ENCODE data around the gene SPATA13.
A peak's percentile ranks its signal among the peaks of the same experiment; 100 is the strongest.
"Not testable (repeated sequence)": the region's sequence is repeated elsewhere in the genome, so short reads cannot be mapped to it uniquely, and the experiment has no call there.

The SPATA13 gene

DNA sequence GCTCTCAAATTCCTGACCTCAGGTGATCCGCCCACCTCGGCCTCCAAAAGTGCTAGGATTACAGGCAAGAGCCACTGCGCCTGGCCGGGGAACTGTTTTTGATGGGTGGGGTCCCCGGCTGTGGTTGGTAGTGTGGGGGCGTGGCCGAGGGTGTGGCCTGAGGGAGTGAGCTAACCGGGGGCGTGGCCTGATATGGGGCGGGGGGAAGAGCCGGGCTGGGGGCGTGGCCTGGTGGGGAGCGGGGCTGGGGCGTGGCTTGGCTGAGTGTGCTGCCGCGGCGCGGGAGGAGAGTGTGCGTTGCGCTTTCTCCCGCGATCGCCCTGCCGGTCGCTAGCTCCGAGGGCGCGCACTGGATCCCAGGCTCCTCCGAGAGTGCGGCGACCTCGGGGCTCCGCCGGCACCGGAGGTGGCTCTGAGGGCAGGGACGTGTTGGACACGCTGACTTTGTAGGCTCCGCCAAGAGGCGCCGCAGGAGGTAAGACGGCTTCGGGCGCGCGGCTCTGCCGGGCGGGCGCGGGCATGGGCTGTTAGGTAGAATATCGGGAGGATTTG lies at the start of gene SPATA13:
Gene SPATA13, plus strand, starts transcription at position 263 of the 552 bp plus-strand sequence. CDS start 62,210 bp downstream, outside the sequence.
- DNase-seq = peak in 1 of 2 experiments; percentile 21

DNA sequence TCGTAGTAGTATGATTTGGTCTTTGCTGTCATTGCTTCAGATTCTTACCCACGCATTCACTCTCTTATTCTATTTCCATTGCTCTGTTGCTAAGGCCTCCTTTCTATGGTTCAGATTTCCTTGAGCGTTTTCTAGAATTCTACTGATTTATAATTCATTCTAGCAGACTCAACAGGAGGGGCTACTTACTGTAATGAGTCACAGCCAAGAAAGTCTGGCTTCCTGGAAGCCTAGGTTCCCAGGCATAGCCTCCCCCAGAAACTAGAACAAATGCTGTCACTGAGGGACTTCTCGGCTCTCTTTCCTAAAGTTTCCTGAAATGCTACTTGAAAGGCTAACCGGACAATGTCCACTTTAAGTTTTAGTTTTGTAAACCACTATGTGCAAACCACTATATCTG lies 47.7 kb upstream of the SPATA13 start:
- DNase-seq = no peak

- DNase-seq = no peak
Measured at GRCh38 chr13:24115671-24116070, 44.8 kb upstream of the SPATA13 start.

- no peak for DNase-seq
Measured at GRCh38 chr13:24116131-24116530, 44.4 kb upstream of the SPATA13 start.

- DNase-seq = no peak
Measured at GRCh38 chr13:24118576-24118975, 41.9 kb upstream of the SPATA13 start.

DNA sequence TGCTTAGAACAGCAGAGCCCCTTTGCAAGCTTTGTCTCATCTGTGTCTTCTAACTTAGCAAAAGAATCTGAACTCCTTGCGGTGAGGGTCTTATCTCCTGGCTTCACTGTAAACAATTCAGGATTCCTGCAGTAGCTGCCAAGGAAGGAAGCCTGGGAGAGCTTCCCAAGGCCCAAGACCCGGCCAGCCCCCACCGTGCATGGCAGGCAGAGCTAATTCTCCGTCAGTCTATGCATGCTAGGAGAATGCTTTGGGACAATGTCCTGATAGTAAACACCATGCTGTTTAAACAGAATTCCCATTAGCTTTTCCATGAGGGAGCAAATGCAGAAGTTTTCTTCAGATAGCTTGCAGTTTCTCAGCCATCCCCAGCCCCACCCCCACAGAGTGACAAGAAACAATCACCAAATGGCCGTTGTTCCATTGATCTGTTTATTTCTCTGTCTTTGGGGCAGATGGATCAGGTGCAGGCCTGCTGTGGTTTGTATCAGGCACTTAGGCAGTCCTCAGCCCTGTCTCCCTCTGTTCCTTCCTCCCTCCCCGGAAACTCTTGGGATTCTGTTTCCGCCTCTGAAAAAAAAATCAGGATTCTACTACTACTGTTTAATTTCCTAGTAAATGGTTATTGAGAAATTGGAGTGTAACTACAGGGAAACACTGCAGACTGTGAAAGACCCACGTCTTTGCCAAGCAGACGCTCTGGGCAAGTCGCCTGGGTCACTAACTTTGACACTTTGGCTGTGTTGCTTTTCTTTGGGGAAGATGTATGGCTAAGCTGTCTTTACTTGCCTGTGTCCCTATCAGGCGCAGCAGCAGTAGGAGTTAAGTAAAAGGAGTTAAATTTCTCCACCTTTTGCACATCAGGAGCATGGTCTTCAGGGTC lies 40.7 kb upstream of the SPATA13 start:
- no peak for DNase-seq

- DNase-seq = not testable (repeated sequence)
Measured at GRCh38 chr13:24122045-24122444, 38.5 kb upstream of the SPATA13 start.

GRCh38 chr13:24122569-24122968 lies 38.0 kb upstream of the SPATA13 start:
- DNase-seq = no peak

DNA sequence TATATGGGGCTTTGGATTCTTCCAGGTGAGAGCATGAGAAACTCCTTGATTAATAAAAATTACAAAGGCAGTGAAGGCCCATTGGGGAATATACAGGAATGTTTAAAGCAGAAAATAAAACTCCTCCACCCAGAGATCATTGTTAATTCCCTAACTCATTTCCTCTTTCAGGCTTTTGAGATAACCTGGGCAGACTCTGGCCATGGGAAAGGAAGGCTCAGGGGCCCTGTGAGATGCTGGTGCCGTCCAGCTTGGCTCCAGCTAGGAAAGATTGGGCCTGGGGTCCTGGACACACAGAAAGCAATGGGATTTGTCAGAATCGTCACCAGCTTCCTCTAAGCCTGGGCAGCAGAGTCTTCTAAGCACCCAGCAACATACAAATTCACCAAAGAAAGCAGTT lies 36.8 kb upstream of the SPATA13 start:
- DNase-seq = no peak

DNA sequence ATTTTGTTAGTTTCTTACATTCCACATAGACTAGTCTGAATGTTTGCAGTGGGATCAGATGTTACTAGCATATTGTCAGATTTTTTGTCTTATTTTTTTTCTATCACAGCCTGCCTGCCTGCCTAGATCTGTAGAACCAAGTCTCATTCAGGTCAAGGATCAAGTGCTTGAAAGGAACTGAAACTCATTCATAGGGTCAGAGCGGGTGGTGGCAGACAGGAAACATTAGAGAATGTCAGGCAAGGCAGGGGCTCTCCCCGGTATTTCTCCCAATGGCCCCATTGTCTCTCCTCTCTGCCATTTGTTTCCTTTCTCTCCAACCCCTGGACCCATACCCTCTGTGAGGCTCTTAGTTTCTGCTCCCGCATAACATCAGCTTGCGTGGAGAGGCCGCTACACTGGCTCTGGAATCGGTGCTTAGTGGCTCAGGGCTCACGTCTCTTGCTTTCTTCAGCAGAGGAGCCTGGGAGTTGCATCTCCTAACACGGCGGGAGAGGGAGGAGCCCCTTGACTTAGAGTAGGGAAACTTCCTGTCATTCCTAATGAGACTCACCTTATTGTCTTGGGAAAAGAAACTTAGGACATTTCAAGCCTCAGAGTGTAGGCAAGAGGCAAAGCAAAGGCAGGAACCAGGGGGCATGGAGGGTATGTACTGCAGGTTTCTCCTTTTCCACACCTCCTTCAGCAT lies 35.6 kb upstream of the SPATA13 start:
- DNase-seq = no peak

DNA sequence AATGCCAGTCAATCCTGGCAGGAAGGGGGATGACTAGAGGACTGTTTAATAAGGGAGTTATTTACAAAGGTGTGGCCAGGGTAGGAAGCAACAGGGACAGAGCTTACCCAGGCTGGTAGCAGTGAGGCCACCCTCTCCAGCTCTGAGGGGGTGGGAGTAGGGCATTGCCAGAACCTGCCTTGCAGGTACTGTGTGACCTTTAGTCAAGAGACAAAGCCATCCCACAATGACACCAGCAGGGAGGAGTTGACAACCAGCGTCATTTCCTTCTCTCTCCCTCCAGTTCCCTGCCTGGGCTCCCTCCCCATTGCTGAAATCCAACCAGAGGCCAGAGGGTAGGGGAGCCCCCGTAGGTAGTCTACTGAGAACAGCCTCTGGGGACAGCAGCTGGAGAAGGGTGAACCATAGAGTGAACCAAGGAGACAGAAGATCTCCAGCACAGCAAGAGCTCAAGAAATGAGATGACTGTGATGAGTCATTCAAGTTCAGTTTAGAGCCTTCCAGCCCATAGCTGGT lies 33.3 kb upstream of the SPATA13 start:
- no peak for DNase-seq

DNA sequence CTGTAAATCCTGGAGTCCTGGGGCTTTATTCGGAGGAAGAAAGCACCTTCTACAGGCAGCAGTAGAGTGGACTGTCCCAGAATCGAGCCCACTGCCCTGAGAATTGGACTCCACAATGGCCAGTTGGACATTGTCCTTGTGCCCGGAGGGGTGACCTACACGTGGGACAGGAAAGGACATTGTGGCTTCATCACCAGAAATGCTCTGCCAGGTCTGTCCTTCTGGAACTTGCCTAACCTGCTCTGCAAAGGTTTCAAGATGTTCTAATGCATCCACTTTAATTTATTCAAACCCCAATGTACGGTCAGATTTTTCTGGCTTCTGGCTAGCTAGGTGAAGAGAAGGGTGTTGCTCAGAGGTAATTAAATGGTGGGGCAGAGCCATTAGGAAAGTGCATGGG lies 32.4 kb upstream of the SPATA13 start:
- no peak for DNase-seq

GRCh38 chr13:24128962-24129361 lies 31.6 kb upstream of the SPATA13 start:
- no peak for DNase-seq

DNA sequence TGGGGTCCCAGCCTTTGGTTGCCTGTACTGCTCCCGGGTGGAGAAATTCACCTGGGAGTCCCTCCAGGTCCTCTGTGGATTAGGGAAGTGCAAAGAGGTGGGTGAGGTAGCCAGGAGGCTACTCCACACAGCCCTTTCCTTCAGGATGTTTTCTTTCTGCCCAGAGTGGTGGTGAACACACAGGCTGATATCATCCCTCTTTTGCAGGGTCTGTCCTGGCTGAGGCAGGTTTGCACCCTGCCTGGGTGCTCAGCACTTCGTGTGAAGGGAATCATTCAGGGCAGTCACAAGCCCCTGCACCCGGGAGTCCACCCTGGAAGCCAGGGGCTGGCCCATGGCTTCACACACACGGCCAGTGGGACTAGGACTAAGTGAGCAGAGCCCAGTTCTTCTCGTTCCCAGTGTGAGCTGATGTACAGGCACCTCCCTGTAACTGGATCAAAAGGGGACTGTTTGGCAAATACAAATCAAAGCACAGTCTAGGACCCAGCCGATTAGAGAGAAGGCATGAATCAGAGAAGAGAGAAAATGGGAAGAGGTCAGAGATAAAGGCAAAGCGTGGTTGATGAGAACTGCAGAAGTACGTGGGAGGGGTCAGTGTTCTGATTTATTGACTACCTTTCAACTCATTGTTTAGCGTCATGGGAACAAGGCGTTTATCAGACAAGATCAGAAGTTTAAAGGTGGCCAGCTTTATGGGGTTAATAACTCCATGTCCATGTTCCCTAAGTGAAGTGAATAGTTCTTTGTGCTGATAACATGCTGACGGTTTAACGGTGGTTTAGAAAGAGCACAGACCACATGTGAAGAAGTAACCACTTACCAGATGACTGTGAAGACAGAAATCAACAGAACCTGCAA lies 30.4 kb upstream of the SPATA13 start:
- DNase-seq = no peak

- DNase-seq = no peak
Measured at GRCh38 chr13:24131749-24132148, 28.8 kb upstream of the SPATA13 start.

GRCh38 chr13:24133021-24133795 lies 27.3 kb upstream of the SPATA13 start:
- DNase-seq = no peak

- no peak for DNase-seq
Measured at GRCh38 chr13:24134231-24134630, 26.3 kb upstream of the SPATA13 start.

DNA sequence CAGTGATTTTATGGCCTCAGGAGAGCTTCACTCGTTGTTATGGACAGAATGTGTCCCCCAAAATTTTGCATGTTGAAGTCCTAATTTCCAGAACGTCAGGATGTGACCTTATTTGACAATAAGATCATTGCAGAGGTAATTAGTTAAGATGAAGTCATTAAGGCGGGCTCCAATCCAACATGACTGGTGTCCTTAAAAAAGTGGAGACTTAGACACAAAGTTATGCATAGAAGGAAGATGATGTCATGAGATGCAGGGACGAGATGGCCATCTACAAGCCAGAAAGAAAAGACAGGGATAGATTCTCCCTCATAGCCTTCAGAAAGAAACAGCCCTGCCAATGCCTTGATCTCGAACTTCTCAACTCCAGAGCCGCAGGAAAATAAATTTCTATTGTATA lies 25.8 kb upstream of the SPATA13 start:
- no peak for DNase-seq

- DNase-seq = no peak
Measured at GRCh38 chr13:24135674-24136300, 24.7 kb upstream of the SPATA13 start.

DNA sequence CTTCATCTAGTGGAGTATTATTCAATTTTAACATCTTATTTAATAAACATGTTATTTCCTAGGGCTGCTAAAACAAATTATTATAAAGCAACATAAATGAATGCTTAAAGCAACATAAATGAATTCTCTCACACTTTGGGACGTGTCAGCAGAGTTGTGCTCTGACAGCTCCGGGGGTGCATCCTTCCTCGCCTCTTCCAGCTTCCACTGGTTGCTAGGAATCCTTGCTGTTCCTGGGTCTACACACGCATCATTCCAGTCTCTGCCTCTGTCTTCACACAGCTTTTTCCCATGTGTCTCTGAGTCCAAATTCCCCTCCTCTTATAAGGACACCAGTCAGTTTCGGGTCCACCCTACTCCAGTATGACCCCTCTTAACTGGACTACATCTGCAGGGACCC lies 21.6 kb upstream of the SPATA13 start:
- DNase-seq = no peak

DNA sequence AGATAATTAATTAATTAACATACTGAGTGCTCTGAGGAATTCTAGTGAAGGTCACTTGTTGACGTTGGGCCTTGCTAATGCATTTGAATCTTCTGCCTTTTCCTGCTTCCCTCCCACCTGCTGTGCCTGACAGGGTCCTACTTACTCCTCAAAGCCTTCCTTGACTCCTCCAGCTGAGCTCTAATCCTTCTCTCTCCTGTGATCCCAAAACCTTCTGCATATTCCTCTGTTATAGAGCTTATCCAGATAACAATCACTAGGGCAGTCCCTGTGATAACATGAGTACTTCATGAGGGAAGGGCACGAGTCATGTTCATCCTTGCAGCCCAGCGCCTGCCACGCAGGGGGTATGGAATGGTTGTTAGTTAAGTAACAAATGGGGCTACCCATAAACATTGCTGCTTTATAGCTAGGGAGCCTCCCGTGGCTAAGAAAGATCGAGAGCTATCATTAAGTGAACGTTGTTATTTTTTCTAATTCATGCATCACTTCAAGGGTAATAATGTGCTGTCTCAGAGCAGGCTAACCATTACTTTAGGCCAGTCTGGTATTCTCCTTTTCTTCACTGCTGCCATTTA lies 19.1 kb upstream of the SPATA13 start:
- no peak for DNase-seq
